Measurements from ENCODE around the gene SAMD4A.
"Not testable (repeated sequence)": the region's sequence is repeated elsewhere in the genome, so short reads cannot be mapped to it uniquely, and the experiment has no call there.

SAMD4A gene

GRCh38 chr14:54787261-54787660, 220.3 kb downstream of the SAMD4A start:
- DNase-seq: no peak

GRCh38 chr14:54788701-54789100, 221.8 kb downstream of the SAMD4A start:
- DNase-seq: no peak

DNA sequence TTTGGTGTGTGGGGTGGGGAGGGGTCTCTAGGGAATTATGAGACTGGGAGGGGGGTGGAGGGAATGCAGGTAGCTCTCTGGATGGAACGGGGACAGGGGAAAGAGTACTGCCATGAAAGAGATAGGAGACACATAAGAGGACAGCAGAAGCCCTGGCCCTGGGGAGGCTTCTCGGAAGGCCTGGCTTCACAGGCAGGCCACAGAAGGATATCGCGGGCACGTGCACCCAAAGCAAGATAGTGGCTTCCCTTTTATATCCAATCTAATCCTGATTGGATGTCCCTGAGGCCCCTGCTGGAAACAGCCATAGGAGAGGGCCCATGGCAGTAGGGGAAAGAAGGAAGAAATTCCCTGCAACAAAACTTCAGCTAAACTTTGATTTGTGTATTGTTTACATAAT, 222.2 kb downstream of the SAMD4A start:
- no peak for DNase-seq

DNA sequence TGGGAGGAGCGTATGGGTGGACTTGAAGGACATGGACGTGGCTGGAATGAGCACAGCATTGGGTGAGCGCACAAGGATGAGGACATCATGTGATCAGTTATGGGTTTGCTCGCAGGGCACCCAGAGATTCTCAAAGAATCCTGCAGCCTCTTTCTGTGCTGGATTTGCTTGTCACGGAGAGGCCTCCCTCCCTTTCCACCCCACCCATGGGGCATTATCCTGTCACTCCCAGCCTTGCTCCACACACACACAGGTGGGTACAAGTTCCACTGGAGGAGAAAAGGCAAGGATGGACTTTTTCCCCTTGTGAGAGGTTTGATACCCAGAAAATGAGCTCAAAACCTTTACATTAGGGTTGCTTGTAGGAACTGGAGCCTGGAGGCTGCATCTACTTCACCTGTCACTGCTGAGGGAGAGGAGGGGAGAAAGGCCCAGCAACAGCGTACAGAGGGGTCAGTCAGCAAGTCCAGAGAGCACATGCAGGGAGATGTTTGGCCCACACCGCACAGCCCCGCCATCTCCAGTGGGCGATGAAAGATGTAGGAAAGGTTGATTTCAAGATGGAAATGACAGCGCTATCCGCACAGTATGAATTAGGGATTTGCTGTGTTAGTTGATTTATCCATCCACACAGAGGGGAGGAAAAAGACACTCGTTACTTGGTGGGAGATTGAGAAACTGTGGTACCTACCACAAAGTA, 223.0 kb downstream of the SAMD4A start:
- no peak for DNase-seq

GRCh38 chr14:54791001-54791400, 224.1 kb downstream of the SAMD4A start:
- no peak for DNase-seq

GRCh38 chr14:54792288-54792687, 225.4 kb downstream of the SAMD4A start:
- no peak for DNase-seq

DNA sequence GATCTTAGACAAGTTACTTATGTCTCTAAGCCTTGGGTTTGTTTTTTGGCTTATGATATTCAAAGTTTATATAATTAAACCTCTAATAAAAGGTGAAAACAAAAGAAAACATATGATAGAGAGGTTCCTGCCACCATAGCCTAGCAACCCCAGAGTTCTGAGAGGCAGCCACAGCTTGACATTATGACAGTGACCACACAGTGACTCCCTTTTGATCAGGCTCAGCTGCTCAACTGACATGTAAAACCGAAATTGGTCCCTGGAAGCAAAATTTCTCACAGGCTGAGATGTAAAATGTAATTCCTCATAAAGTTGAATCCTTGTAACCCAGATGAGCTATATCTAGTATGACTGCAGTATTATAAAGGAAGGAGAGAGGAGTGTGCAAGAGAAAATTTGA, 227.2 kb downstream of the SAMD4A start:
- DNase-seq: no peak

DNA sequence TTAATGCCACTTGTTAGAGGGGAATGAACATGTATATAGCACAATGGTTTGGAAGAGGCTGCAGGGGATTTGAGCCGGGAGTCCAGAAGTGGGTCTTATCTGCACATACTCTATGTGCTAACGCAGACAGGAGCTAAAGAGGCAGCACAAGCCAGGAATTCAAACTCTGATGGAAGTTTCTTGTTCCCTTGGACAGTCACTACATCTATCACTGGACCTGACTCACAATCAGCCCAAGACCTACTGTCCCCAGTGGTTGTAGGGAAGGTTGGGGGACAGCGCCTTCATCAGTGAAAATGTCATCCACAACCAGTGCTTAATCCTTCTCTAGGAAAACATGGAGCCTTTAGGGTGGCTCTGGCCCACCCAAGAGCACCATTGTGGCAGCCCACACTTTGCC, 227.9 kb downstream of the SAMD4A start:
- no peak for DNase-seq

GRCh38 chr14:54796961-54797360, 230.0 kb downstream of the SAMD4A start:
- no peak for DNase-seq

DNA sequence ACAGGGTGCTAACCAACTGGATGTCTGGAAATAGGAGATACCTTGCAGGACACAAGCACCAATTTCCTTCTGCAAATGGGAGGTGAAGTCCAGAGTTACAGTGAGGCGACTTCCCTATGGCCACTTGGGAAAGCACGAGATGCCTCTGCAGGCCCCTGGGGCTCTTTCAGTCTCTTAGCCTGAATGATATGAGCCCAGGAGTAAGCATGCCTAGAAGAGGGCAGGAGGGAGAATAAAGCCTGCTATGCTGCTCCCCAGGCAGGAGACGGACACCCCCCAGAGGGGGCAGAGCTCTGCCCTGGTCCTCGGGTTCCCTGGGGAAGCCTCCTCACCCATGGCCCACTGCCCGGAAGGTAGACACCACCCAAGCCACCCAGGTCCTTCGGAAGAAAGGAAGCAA, 230.6 kb downstream of the SAMD4A start:
- DNase-seq: no peak

GRCh38 chr14:54797986-54798385, 231.1 kb downstream of the SAMD4A start:
- no peak for DNase-seq

DNA sequence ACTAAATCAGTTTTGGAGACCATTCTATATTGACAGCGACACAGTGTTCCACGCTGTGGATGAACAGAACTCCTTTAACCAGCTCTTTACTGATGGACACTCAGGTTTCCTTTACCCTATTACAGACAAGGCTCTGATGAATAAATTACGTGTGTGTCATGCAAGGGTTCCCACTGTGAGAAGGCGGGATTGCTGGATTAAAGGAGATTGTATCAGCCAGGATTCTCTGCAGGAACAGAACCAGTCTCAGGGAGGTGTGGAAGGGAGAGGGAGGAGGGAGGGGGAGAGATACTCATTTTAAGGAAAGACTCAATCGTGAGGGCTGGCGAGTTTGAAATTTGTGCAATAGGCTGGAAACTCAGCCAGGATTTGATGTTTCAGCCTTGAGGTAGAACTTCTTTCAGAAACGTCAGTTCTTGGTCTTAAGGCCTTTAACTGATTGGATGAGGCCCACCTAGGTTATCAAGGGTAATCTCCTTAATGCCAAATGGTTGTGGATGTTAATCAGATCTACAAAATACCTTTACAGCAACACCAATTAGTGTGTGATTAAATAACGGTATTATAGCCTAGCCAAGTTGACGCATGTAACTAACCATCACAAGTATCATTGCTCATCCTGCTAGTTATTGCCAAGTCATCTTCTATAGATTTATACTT, 231.7 kb downstream of the SAMD4A start:
- no peak for DNase-seq

GRCh38 chr14:54801482-54801881, 234.6 kb downstream of the SAMD4A start:
- DNase-seq: not testable (repeated sequence)

DNA sequence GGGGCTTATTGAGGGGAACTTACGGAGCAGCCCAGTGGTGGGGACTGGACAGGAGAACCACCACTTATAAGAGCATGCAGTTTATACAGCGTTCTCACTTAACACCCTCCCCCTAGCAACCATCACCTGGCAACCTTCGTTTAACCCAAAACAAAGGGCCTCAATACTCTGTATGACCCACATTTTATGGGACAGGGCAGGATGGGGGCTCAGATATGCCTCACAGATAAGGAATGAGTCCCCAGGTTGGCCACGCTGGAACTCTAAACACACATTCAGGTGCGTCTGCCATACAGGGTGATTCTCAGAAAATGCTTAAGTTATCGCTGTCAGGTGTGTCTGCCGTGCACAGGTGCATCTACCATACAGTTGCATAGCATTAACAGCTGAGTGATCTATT, 236.5 kb downstream of the SAMD4A start:
- no peak for DNase-seq

GRCh38 chr14:54803926-54804537, 237.1 kb downstream of the SAMD4A start:
- no peak for DNase-seq

DNA sequence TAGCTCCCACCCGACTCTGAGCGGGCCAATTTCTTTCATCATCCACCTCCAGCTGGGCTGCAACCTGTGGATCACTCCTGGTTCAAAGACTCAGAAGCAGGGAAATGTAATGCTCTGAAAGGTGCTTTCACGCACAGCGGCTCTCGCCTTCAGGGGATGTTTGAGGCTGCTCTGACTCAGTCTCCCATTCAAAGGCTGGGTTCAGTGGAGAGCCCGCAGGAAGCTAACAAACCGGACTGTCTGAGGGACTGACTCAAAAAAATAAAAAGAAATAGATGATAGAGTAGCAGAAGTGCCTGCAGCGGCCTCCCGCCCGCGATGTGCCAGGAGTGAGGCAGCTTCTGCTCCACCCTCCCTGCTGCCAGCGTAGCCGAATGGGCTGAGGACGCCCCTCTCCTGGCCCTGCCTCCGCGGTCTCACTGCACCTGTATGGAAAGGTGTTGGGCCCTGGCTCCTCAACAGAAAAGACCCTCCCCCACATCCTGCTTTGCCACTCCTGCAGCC, 237.7 kb downstream of the SAMD4A start:
- DNase-seq: no peak

DNA sequence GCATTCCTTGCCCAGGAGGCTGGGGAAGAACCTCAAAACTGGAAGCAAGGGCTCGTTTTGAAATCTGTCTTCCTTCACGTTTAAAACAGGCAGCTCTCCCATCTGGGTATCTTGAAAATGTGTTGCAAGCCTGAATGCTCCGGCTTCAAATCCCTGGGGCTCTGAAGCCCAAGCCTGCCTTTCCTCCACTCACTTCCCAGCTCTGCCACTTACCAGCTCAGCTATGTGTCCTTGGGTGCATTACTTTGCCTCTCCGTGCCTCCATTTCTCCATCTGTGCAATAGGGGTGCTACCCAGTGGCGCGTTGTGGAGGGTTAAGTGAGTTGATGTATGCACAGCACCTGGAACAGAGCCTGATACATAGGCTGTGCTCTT, 238.1 kb downstream of the SAMD4A start:
- DNase-seq: no peak

GRCh38 chr14:54805445-54806322, 238.8 kb downstream of the SAMD4A start:
- peak; percentile 74 for DNase-seq

- DNase-seq: no peak
These were observed 239.7 kb downstream of the SAMD4A start for GRCh38 chr14:54806616-54807015.

GRCh38 chr14:54807428-54807827, 240.5 kb downstream of the SAMD4A start:
- DNase-seq: no peak

DNA sequence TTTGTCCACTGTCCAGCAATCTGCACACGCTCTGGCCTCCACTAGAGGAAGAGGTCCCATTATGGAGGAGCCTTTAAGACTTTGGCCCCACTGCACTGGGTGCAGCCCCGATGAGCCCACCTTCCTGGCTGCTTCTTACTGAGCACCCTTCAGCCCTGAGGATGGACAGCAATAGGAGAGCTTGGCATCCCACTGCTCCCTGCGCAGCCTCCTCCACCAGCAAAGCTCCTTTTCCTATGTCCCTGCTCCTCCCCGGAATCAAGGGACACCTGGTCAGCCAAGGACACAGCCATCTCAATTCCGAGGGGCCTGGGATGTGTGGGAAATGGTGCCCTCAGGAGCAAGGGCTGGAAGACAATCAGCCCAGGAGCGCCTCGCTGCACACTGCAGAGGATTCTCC, 241.0 kb downstream of the SAMD4A start:
- DNase-seq: no peak

- no peak for DNase-seq
These were observed 241.6 kb downstream of the SAMD4A start for GRCh38 chr14:54808326-54809161.

All from activated CD8-positive, alpha-beta memory T cell treated with anti-CD3 and anti-CD28 coated beads, Interleukin-2, amount 50 U/mL, for 4 hours (primary cell).